ENCODE measurements around the gene CNTNAP2. TPM values are rescaled to one million over a fixed set of nuclear protein-coding genes. Genes with fewer than 3 reads are reported as not detected.

The CNTNAP2 gene
- total RNA-seq, 2 experiments from 2014 or later, result not detected

DNA sequence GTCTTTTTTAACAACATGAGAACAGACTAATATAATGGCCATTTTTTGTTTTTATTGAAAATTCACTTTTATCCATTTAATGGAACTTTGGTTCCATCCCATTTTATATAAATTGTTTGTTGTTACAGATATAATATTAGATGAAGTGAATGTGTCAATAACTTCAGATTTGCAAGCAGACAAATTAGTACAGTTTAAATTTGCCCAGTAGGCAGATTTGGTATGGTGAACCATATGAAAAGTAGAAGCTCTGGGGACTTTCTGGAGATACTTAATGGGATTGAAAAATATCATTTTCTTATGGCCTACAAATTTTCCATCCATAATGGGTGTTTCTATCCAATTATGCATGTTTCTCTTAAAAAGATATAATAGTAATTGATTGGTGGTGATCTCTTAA lies 1277.7 kb downstream of the CNTNAP2 start:
- Mint-ChIP-seq H3K4me3 (no peak overlapping the region), H3K4me1 (ENCODE audit: low read depth) (no peaks in the 10 kb centered on the region), H3K36me3 (ENCODE audit: low read depth) (no peaks in the 10 kb centered on the region), H3K27me3 (ENCODE audit: low read depth) (no peaks in the 10 kb centered on the region), H3K27ac (no peak overlapping the region), H3K9me3 (ENCODE audit: insufficient read depth) (peaks cover 12% of the 10 kb centered on the region)
- POLR2A ChIA-PET, result no interaction called here
- CTCF ChIA-PET, result no interaction called here
- DNase-seq (no peak), ATAC-seq (no peak)

- Mint-ChIP-seq H3K9me3 (ENCODE audit: insufficient read depth) (peaks cover 12% of the 10 kb centered on the region), H3K27me3 (ENCODE audit: low read depth) (no peaks in the 10 kb centered on the region), H3K36me3 (ENCODE audit: low read depth) (no peaks in the 10 kb centered on the region), H3K4me3 (no peak overlapping the region), H3K4me1 (ENCODE audit: low read depth) (no peaks in the 10 kb centered on the region), H3K27ac (no peak overlapping the region)
- POLR2A ChIA-PET, result no interaction called here
- CTCF ChIA-PET, result no interaction called here
- DNase-seq (no peak), ATAC-seq (no peak)
Observed at GRCh38 chr7:147400221-147400689, 1283.7 kb downstream of the CNTNAP2 start.

DNA sequence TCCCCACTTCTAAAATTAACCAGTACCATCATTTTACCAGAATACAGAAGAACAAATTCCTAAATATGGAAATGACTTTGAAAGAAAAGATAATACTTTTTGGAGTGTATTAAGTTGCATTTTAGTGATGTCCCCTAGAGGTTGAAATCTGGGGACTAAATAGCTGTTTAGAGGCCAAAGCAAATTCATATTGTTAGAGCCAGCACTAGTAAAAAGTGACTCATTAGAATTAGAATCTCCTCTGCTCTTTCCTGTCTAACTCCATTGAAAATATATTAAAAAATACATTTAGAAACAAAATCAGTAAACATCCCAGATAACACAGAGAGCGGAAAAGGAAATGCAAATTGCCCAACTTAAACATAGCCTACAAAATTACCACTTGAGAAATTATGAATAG lies 1284.3 kb downstream of the CNTNAP2 start:
- ATAC-seq, result no peak
- H3K9me3 Mint-ChIP-seq (ENCODE audit: insufficient read depth), result peaks cover 17% of the 10 kb centered on the region
- DNase-seq, result no peak
- POLR2A ChIA-PET, result no interaction called here
- H3K27me3 Mint-ChIP-seq (ENCODE audit: low read depth), result no peaks in the 10 kb centered on the region
- H3K4me3 Mint-ChIP-seq, result no peak overlapping the region
- H3K27ac Mint-ChIP-seq, result no peak overlapping the region
- no peaks in the 10 kb centered on the region for H3K4me1 Mint-ChIP-seq (ENCODE audit: low read depth)
- CTCF ChIA-PET, result no interaction called here
- H3K36me3 Mint-ChIP-seq (ENCODE audit: low read depth), result no peaks in the 10 kb centered on the region

DNA sequence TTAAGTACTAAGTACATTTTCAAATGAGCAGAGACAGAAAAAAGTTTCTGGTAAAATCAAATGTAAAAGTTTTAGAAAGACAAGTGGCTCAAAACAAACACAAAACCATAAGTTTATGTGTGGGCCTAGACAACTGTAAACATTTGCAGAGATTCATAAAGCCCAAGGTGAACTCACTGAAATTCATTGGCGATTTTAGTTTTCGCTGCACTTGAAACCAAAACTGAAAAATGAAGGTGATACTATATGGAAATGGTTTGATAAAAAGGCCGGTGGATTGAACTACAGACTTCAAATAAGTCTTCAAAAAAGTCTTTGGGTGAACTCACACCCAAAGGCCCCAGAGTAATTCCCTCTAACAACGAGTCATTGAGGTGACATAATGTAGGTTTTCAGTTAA lies 1289.0 kb downstream of the CNTNAP2 start:
- ChIA-PET POLR2A (no interaction called here), CTCF (no interaction called here)
- Mint-ChIP-seq H3K4me3 (no peak overlapping the region), H3K9me3 (ENCODE audit: insufficient read depth) (peaks cover 35% of the 10 kb centered on the region), H3K4me1 (ENCODE audit: low read depth) (no peaks in the 10 kb centered on the region), H3K27me3 (ENCODE audit: low read depth) (no peaks in the 10 kb centered on the region), H3K36me3 (ENCODE audit: low read depth) (no peaks in the 10 kb centered on the region), H3K27ac (no peak overlapping the region)
- ATAC-seq (no peak), DNase-seq (no peak)

DNA sequence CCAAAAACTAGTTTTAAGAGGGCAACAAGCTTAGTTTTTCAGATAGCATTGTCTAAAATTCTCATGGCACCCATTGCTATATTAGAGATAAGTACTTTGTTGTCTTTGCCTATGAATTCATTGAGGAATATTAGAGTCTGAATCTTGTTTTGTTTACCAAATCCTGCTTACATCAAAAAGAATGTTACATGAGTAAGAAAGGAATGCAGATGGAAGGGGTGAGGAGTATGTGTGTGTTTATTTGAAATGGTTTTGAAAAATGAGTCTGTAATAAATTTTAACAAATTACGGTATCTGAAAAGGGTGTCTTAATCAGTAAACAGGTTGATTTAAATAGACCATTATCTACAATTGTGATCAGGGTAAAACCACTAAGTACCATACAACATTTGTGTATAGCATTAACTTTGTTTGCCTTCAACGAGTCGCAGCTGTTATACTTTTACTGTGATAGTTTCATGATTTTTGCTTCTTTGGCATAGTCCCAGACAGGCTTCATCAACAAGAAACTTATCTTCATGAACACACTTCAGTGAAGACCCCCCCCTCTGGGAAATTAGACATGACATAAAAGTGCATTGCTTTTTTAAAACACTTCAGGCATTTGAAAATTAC lies 1290.0 kb downstream of the CNTNAP2 start:
- Mint-ChIP-seq H3K36me3 (ENCODE audit: low read depth) (no peaks in the 10 kb centered on the region), H3K27ac (no peak overlapping the region)
- ATAC-seq, result no peak

GRCh38 chr7:147411096-147411495 lies 1294.5 kb downstream of the CNTNAP2 start:
- ChIA-PET POLR2A (no interaction called here), CTCF (no interaction called here)
- DNase-seq (no peak), ATAC-seq (no peak)
- H3K4me1 Mint-ChIP-seq (ENCODE audit: low read depth), result no peaks in the 10 kb centered on the region
- no peak overlapping the region for H3K27ac Mint-ChIP-seq
- H3K9me3 Mint-ChIP-seq (ENCODE audit: insufficient read depth), result peaks cover 26% of the 10 kb centered on the region
- no peak overlapping the region for H3K4me3 Mint-ChIP-seq
- H3K27me3 Mint-ChIP-seq (ENCODE audit: low read depth), result no peaks in the 10 kb centered on the region
- H3K36me3 Mint-ChIP-seq (ENCODE audit: low read depth), result no peaks in the 10 kb centered on the region

More for the DNA sequence above, 1290.0 kb downstream of the CNTNAP2 start:
- H3K4me3 Mint-ChIP-seq, result no peak overlapping the region
- ChIA-PET CTCF (no interaction called here), POLR2A (no interaction called here)
- DNase-seq, result no peak
- H3K27me3 Mint-ChIP-seq (ENCODE audit: low read depth), result no peaks in the 10 kb centered on the region
- H3K9me3 Mint-ChIP-seq (ENCODE audit: insufficient read depth), result peaks cover 32% of the 10 kb centered on the region
- H3K4me1 Mint-ChIP-seq (ENCODE audit: low read depth), result no peaks in the 10 kb centered on the region

- POLR2A ChIA-PET, result no interaction called here
- Mint-ChIP-seq H3K27ac (no peak overlapping the region), H3K36me3 (ENCODE audit: low read depth) (no peaks in the 10 kb centered on the region), H3K4me1 (ENCODE audit: low read depth) (no peaks in the 10 kb centered on the region), H3K27me3 (ENCODE audit: low read depth) (no peaks in the 10 kb centered on the region), H3K4me3 (no peak overlapping the region), H3K9me3 (ENCODE audit: insufficient read depth) (peaks cover 26% of the 10 kb centered on the region)
- CTCF ChIA-PET, result no interaction called here
- ATAC-seq (no peak), DNase-seq (no peak)
Observed at GRCh38 chr7:147412109-147412508, 1295.5 kb downstream of the CNTNAP2 start.

- no peak for DNase-seq
- Mint-ChIP-seq H3K4me3 (no peak overlapping the region), H3K9me3 (ENCODE audit: insufficient read depth) (peaks cover 20% of the 10 kb centered on the region), H3K27me3 (ENCODE audit: low read depth) (no peaks in the 10 kb centered on the region), H3K27ac (no peak overlapping the region), H3K36me3 (ENCODE audit: low read depth) (no peaks in the 10 kb centered on the region), H3K4me1 (ENCODE audit: low read depth) (no peaks in the 10 kb centered on the region)
- ChIA-PET CTCF (no interaction called here), POLR2A (no interaction called here)
- ATAC-seq, result no peak
Observed at GRCh38 chr7:147412782-147413556, 1296.4 kb downstream of the CNTNAP2 start.

DNA sequence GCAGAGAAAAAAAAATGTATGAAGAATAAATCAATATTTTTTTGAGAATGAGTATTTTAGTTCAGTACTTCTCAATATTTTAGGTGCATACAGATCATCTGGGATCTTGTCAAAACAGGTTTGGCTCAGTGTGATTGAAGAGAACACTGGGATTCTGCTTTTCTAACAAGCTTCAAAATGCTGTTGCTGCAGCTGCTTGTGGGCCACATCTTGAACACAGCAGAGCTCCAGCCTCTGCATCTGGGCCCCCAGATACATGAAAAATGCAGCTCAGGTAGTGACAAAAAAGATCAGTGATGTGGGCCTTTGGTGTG lies 1296.9 kb downstream of the CNTNAP2 start:
- no peak for ATAC-seq
- H3K27me3 Mint-ChIP-seq (ENCODE audit: low read depth), result no peaks in the 10 kb centered on the region
- H3K9me3 Mint-ChIP-seq (ENCODE audit: insufficient read depth), result peaks cover 17% of the 10 kb centered on the region
- H3K27ac Mint-ChIP-seq, result no peak overlapping the region
- H3K4me1 Mint-ChIP-seq (ENCODE audit: low read depth), result no peaks in the 10 kb centered on the region
- DNase-seq, result no peak
- ChIA-PET POLR2A (no interaction called here), CTCF (no interaction called here)
- H3K4me3 Mint-ChIP-seq, result no peak overlapping the region
- no peaks in the 10 kb centered on the region for H3K36me3 Mint-ChIP-seq (ENCODE audit: low read depth)

DNA sequence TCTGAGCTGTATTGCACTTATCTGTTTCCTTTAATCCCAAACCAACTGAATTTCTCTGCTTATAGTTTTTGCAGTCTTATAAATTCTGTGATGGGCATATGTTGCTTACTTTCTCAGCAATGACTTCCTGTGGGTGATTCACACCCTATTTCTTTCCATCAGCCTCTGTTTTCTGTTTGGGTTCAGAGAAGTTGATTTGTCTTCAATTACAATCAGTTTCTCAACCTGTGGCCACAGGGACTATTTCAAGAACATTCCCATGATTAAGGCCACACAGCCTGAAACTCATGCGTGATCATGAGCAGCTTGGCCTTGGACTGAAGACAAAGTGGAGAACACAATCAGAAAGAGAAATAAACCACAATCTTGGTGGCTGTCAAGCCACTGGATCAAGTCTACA lies 1299.4 kb downstream of the CNTNAP2 start:
- ATAC-seq (no peak), DNase-seq (no peak)
- Mint-ChIP-seq H3K27me3 (ENCODE audit: low read depth) (no peaks in the 10 kb centered on the region), H3K36me3 (ENCODE audit: low read depth) (no peaks in the 10 kb centered on the region), H3K9me3 (ENCODE audit: insufficient read depth) (peaks cover 4% of the 10 kb centered on the region), H3K4me3 (no peak overlapping the region), H3K27ac (no peak overlapping the region), H3K4me1 (ENCODE audit: low read depth) (no peaks in the 10 kb centered on the region)
- CTCF ChIA-PET, result no interaction called here
- POLR2A ChIA-PET, result no interaction called here

- CTCF ChIA-PET, result no interaction called here
- no peaks in the 10 kb centered on the region for H3K4me1 Mint-ChIP-seq (ENCODE audit: low read depth)
- H3K27ac Mint-ChIP-seq, result no peak overlapping the region
- DNase-seq (no peak), ATAC-seq (no peak)
- H3K4me3 Mint-ChIP-seq, result no peak overlapping the region
- H3K9me3 Mint-ChIP-seq (ENCODE audit: insufficient read depth), result no peaks in the 10 kb centered on the region
- POLR2A ChIA-PET, result no interaction called here
- no peaks in the 10 kb centered on the region for H3K36me3 Mint-ChIP-seq (ENCODE audit: low read depth)
- no peaks in the 10 kb centered on the region for H3K27me3 Mint-ChIP-seq (ENCODE audit: low read depth)
Observed at GRCh38 chr7:147418966-147419365, 1302.4 kb downstream of the CNTNAP2 start.

- H3K36me3 Mint-ChIP-seq (ENCODE audit: low read depth), result no peaks in the 10 kb centered on the region
- H3K4me1 Mint-ChIP-seq (ENCODE audit: low read depth), result no peaks in the 10 kb centered on the region
- DNase-seq, result no peak
- ChIA-PET POLR2A (no interaction called here), CTCF (no interaction called here)
- H3K9me3 Mint-ChIP-seq (ENCODE audit: insufficient read depth), result no peaks in the 10 kb centered on the region
- no peak overlapping the region for H3K27ac Mint-ChIP-seq
- no peak overlapping the region for H3K4me3 Mint-ChIP-seq
- no peaks in the 10 kb centered on the region for H3K27me3 Mint-ChIP-seq (ENCODE audit: low read depth)
- ATAC-seq, result no peak
Observed at GRCh38 chr7:147423875-147424274, 1307.3 kb downstream of the CNTNAP2 start.

- POLR2A ChIA-PET, result no interaction called here
- H3K36me3 Mint-ChIP-seq (ENCODE audit: low read depth), result no peaks in the 10 kb centered on the region
Observed at GRCh38 chr7:147428075-147428474, 1311.5 kb downstream of the CNTNAP2 start.

More at GRCh38 chr7:147428075-147428474, 1311.5 kb downstream of the CNTNAP2 start:
- no peaks in the 10 kb centered on the region for H3K27me3 Mint-ChIP-seq (ENCODE audit: low read depth)
- H3K4me1 Mint-ChIP-seq (ENCODE audit: low read depth), result no peaks in the 10 kb centered on the region
- no peak overlapping the region for H3K4me3 Mint-ChIP-seq
- peaks cover 10% of the 10 kb centered on the region for H3K9me3 Mint-ChIP-seq (ENCODE audit: insufficient read depth)
- no peak overlapping the region for H3K27ac Mint-ChIP-seq
- ATAC-seq (no peak), DNase-seq (no peak)
- CTCF ChIA-PET, result no interaction called here
